BJ (cell line): ENCODE measurements around the gene CRELD2. TPM values are rescaled to one million over a fixed set of nuclear protein-coding genes. Genes with fewer than 3 reads are reported as not detected.

Source experiments
- CTCF ChIA-PET: fragments of 350-600 bp; formaldehyde crosslinking; extraction: SDS; loops from one replicate; lab custom pipeline; 2021; ENCODE audit warnings: antibody characterized with exemption, inconsistent platforms; lab: Yijun Ruan, JAX
- POLR2A ChIA-PET: fragments of 300-600 bp; sonication (Branson Sonifier 250); formaldehyde crosslinking; extraction: SDS; loops from one replicate; lab custom pipeline; 2021; ENCODE audit warnings: antibody characterized with exemption; lab: Charles Lee
- DNase-seq: peaks from one replicate; pipeline ENCODE4 v3.0.0-alpha.2; 2011; ENCODE audit warnings: low read depth
- H3K27me3 ChIP-seq: 2 replicates; pipeline ENCODE4 v1.6.0; 2011; ENCODE audit warnings: low read length; ENCODE audit not compliant: control insufficient read depth, insufficient read depth
- H3K36me3 ChIP-seq: 2 replicates; pipeline ENCODE4 v1.5.1; 2011; ENCODE audit warnings: low read length; ENCODE audit not compliant: control insufficient read depth, insufficient read depth
- H3K4me3 ChIP-seq: 2 replicates; pipeline ENCODE4 v1.5.1; 2011; ENCODE audit warnings: low read depth, mild to moderate bottlenecking, control low read depth, low read length
- CTCF ChIP-seq: IDR thresholded peaks from 2 replicates; pipeline ENCODE4 v1.5.1; 2011; ENCODE audit warnings: low read depth, mild to moderate bottlenecking, control low read depth, inconsistent platforms, low read length, moderate library complexity; ENCODE audit not compliant: insufficient read depth
- polyA plus RNA-seq: library from polyadenylated mRNA; depleted of rRNA; stranded (reverse); fragments of >200 nt; gene quantifications from 2 replicates; pipeline ENCODE4 v1.2.3, GENCODE V29; 2011

CRELD2 gene
- polyA plus RNA-seq, 1 experiment: 54.1 TPM

GRCh38 chr22:49918911-49919881, 762 bp downstream of the CRELD2 start:
- TF ChIP-seq CTCF: no peak
- no peak for DNase-seq
- H3K36me3 ChIP-seq: peaks cover 5% of the 10 kb centered on the region
- ChIA-PET CTCF (interaction anchor here (0.9 to 1.4 kb wide), 2 partner anchors 11 to 111 kb away, joined by 3 read pairs; no protein-coding TSS in a partner anchor), POLR2A (no interaction called here)
- peak overlapping the region; percentile 76 for H3K4me3 ChIP-seq
- H3K27me3 ChIP-seq: no peaks in the 10 kb centered on the region

GRCh38 chr22:49920859-49921258, 2.4 kb downstream of the CRELD2 start:
- CTCF ChIA-PET: interaction anchor here (1.5 kb wide), 1 partner anchor 153 kb away, joined by 3 read pairs; no protein-coding TSS in a partner anchor
- no peak for TF ChIP-seq CTCF
- Histone ChIP-seq H3K4me3 (no peak overlapping the region), H3K36me3 (peaks cover 7% of the 10 kb centered on the region), H3K27me3 (no peaks in the 10 kb centered on the region)
- no peak for DNase-seq
- POLR2A ChIA-PET: no interaction called here

DNA sequence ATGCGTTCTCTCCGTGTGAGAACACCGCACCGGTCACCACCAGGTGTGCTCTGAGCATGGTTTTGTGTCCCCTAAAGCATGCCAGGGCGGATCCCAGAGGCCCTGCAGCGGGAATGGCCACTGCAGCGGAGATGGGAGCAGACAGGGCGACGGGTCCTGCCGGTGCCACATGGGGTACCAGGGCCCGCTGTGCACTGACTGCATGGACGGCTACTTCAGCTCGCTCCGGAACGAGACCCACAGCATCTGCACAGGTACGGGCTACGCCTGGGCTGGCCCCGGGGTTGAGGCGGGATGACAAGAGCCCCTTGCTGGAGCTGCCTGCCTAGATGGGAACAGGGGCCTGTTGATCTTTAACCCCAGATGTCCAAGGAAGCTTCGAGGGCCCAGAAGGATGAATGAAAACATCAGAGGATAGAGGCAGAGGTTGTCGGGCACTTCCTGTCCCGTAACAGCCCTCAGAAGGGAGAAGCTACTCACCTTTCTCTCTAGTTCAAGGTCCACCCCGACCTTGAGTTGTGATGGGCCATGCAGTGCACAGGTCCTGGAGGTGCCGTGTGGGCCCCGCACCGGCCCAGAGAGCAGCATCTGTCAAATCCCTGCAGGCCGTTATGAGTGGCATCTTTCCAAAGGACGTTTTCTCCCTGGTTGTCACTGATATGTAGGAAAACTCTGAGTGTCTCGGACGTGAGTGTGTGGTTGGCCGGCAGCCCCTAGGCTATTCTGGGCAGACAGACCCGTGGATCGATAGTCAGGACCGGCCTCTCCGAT, 3.3 kb downstream of the CRELD2 start:
- DNase-seq: no peak
- ChIA-PET CTCF (interaction anchor here (1.0 to 1.1 kb wide), 2 partner anchors 109 to 154 kb away, joined by 3 to 4 read pairs; no protein-coding TSS in a partner anchor), POLR2A (no interaction called here)

DNA sequence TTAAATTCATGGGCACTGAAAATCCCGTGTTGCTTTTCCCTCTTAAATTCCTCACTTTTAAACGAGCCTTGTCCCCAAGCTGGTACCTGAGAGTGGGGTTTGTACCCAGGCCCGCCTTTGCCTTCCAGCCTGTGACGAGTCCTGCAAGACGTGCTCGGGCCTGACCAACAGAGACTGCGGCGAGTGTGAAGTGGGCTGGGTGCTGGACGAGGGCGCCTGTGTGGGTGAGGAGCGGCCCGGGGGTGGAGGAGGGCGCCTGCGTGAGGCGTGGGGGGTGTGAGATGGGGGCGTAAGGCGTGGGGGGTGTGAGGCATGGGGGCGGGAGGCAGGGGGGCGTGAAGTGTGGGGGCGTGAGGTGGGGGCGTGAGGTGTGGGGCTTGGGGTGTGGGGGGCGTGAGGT, 4.0 kb downstream of the CRELD2 start:
- ChIA-PET CTCF (interaction anchor here (1.0 to 1.1 kb wide), 2 partner anchors 108 to 155 kb away, joined by 3 to 4 read pairs; no protein-coding TSS in a partner anchor), POLR2A (no interaction called here)
- Histone ChIP-seq H3K36me3 (peaks cover 7% of the 10 kb centered on the region), H3K27me3 (no peaks in the 10 kb centered on the region), H3K4me3 (no peak overlapping the region)
- no peak for TF ChIP-seq CTCF
- no peak for DNase-seq

More for the DNA sequence above, 3.3 kb downstream of the CRELD2 start:
- no peak for TF ChIP-seq CTCF
- Histone ChIP-seq H3K4me3 (no peak overlapping the region), H3K27me3 (no peaks in the 10 kb centered on the region), H3K36me3 (peaks cover 7% of the 10 kb centered on the region)
